Gastrocnemius medialis (tissue), 4 donors: ENCODE measurements around the gene CHRNA10.

Source experiments
- CTCF ChIP-seq, 5 experiments: fragments of 450-650 bp in 3 of 5; fragments of 200-600 bp in 2 of 5; sonication (generic) in 2 of 5; IDR thresholded peaks in 4 of 5; conservative IDR thresholded peaks in 1 of 5; 1 replicate in 4 of 5; 2 replicates in 1 of 5; pipeline ENCODE4 v1.5.1; 2016 to 2019; ENCODE audit warnings: antibody characterized with exemption in 5 of 5, mild to moderate bottlenecking in 3 of 5, moderate library complexity in 3 of 5
- POLR2A ChIP-seq, 2 donors: fragments of 450-650 bp; IDR thresholded peaks; one replicate each; pipeline ENCODE4 v1.6.1; 2017; ENCODE audit warnings: antibody characterized with exemption in 2 of 2, mild to moderate bottlenecking in 2 of 2, moderate library complexity in 2 of 2

- TF ChIP-seq CTCF (IDR thresholded peaks at IDR 0.05 in 4 of 5, conservative IDR thresholded peaks at IDR 0.05 in 1 of 5) (no peak), POLR2A (IDR thresholded peaks at IDR 0.05) (no peak)
Measured at GRCh38 chr11:3632070-3632660, 39.0 kb downstream of the CHRNA10 start.
